ENCODE data around the gene SCRT2.

The SCRT2 gene

DNA sequence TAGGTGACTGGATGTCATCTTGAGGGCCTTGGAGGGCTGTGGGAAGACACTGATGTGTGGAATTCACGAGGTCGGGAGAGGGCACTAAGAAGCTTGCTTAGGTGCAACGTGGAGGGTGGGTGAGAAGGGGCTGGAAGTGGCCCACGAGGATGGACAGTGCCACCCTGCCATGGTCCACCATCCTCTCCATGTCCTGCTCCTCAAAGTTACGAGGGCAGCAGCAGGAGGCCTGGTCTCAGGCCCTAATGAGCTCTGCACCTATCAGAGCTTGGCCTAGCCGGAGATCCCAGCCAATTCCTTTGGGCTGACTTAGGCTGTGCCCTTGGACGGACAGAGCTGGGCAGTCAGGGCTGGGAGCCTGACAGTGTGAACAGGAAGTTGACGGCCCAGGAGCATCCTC lies 27.8 kb upstream of the SCRT2 start:
- no peak for TF ChIP-seq EZH2phosphoT487 (IDR thresholded peaks at IDR 0.05; ENCODE audit: borderline replicate concordance, low read length)
- TF ChIP-seq, protein P1, sequence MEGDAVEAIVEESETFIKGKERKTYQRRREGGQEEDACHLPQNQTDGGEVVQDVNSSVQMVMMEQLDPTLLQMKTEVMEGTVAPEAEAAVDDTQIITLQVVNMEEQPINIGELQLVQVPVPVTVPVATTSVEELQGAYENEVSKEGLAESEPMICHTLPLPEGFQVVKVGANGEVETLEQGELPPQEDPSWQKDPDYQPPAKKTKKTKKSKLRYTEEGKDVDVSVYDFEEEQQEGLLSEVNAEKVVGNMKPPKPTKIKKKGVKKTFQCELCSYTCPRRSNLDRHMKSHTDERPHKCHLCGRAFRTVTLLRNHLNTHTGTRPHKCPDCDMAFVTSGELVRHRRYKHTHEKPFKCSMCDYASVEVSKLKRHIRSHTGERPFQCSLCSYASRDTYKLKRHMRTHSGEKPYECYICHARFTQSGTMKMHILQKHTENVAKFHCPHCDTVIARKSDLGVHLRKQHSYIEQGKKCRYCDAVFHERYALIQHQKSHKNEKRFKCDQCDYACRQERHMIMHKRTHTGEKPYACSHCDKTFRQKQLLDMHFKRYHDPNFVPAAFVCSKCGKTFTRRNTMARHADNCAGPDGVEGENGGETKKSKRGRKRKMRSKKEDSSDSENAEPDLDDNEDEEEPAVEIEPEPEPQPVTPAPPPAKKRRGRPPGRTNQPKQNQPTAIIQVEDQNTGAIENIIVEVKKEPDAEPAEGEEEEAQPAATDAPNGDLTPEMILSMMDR (IDR thresholded peaks at IDR 0.05; ENCODE audit: low read depth, low read length, poor library complexity, severe bottlenecking): no peak
- no peak overlapping the region for H3K4me2 ChIP-seq (ENCODE audit: low read length)
- H3K9me3 ChIP-seq (ENCODE audit: control insufficient read depth, insufficient read depth, low read length): no peaks in the 10 kb centered on the region
- no peak overlapping the region for H3K27ac ChIP-seq (ENCODE audit: low read depth, low read length)
- H3K79me2 ChIP-seq (ENCODE audit: control insufficient read depth, low read length): no peaks in the 10 kb centered on the region
- no peaks in the 10 kb centered on the region for H3F3A ChIP-seq (ENCODE audit: control insufficient read depth, insufficient read depth)
- H3K4me3 ChIP-seq (ENCODE audit: low read length): no peak overlapping the region
- no peaks in the 10 kb centered on the region for H4K20me1 ChIP-seq (ENCODE audit: control insufficient read depth, insufficient read depth, low read depth, low read length)
- no peaks in the 10 kb centered on the region for H3K27me3 ChIP-seq (ENCODE audit: control insufficient read depth, low read length)
- no peaks in the 10 kb centered on the region for H3K36me3 ChIP-seq (ENCODE audit: control insufficient read depth, low read length)
- no peaks in the 10 kb centered on the region for H3K9me2 ChIP-seq (replicated peaks; ENCODE audit: control insufficient read depth, low read length)
- no peaks in the 10 kb centered on the region for H3K4me1 ChIP-seq (ENCODE audit: control insufficient read depth, low read length)

DNA sequence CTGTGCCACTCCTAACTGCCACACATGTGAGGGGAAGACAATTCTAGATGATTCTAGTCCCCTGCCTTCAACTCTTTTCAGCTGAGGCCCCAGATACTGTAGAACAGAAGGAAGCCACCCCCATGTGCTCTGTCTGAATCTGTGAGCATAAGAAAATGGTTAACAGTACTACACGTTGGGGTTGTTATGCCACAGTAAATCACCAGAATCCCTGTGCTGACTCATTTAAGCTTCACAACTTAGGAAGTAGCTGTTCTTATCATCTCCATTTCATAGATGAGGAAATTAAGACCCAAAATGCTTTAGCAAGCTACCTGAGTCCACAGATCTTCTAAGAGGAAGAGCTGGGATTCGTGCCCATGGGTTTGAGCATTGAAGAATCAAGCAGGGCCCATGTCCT lies 27.4 kb upstream of the SCRT2 start:
- Histone ChIP-seq H3K4me1 (ENCODE audit: control insufficient read depth, low read length) (no peaks in the 10 kb centered on the region), H3K79me2 (ENCODE audit: control insufficient read depth, low read length) (no peaks in the 10 kb centered on the region), H3K27me3 (ENCODE audit: control insufficient read depth, low read length) (no peaks in the 10 kb centered on the region), H3F3A (ENCODE audit: control insufficient read depth, insufficient read depth) (no peaks in the 10 kb centered on the region), H3K36me3 (ENCODE audit: control insufficient read depth, low read length) (no peaks in the 10 kb centered on the region), H4K20me1 (ENCODE audit: control insufficient read depth, insufficient read depth, low read depth, low read length) (no peaks in the 10 kb centered on the region), H3K4me2 (ENCODE audit: low read length) (no peak overlapping the region), H3K9me3 (ENCODE audit: control insufficient read depth, insufficient read depth, low read length) (no peaks in the 10 kb centered on the region), H3K9me2 (replicated peaks; ENCODE audit: control insufficient read depth, low read length) (no peaks in the 10 kb centered on the region), H3K4me3 (ENCODE audit: low read length) (no peak overlapping the region), H3K27ac (ENCODE audit: low read depth, low read length) (no peak overlapping the region)
- TF ChIP-seq, protein P1 (IDR thresholded peaks at IDR 0.05; ENCODE audit: low read depth, low read length, poor library complexity, severe bottlenecking): no peak
- no peak for TF ChIP-seq EZH2phosphoT487 (IDR thresholded peaks at IDR 0.05; ENCODE audit: borderline replicate concordance, low read length)

DNA sequence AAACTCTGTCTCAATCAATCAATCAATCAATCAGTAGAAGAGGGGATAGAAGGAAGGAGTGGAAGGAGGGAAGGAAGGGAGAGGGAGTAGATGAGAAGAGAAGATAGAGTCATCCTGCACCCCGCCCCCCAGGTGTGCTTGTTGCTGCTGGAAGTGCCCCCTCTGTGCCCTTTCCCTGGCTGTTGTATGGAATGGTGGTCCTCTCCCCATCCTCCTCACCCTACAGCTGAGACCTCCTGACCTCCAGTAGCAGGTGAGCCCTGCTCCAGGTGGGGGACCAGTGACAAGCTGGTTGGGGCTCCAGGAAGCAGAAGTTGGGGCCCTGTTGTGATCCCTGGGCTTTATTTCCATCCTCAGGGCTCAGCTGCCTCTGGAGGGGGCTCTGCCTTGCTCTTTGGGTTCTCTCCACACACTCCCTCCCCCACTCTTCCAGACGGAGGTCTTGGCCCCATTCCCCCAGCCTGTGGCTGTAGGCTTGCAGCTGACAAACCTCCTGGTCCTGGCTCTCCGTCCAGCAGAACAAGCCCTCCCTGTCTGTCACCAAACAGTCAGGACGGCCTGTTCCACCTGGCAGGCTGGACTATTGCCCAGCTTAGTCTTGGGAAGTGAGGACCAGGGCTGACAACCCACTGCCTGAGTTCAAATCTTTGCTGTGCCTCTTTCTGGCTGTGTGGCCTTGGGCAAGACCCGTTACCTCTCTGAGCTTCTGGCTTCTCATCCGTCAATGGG lies 26.0 kb upstream of the SCRT2 start:
- TF ChIP-seq, protein P1 (IDR thresholded peaks at IDR 0.05; ENCODE audit: low read depth, low read length, poor library complexity, severe bottlenecking): no peak
- no peak for TF ChIP-seq EZH2phosphoT487 (IDR thresholded peaks at IDR 0.05; ENCODE audit: borderline replicate concordance, low read length)
- Histone ChIP-seq H3K27ac (ENCODE audit: low read depth, low read length) (no peak overlapping the region), H3K9me3 (ENCODE audit: control insufficient read depth, insufficient read depth, low read length) (no peaks in the 10 kb centered on the region), H3K4me1 (ENCODE audit: control insufficient read depth, low read length) (no peaks in the 10 kb centered on the region), H3F3A (ENCODE audit: control insufficient read depth, insufficient read depth) (no peaks in the 10 kb centered on the region), H4K20me1 (ENCODE audit: control insufficient read depth, insufficient read depth, low read depth, low read length) (no peaks in the 10 kb centered on the region), H3K4me3 (ENCODE audit: low read length) (no peak overlapping the region), H3K9me2 (replicated peaks; ENCODE audit: control insufficient read depth, low read length) (no peaks in the 10 kb centered on the region), H3K4me2 (ENCODE audit: low read length) (no peak overlapping the region), H3K79me2 (ENCODE audit: control insufficient read depth, low read length) (no peaks in the 10 kb centered on the region), H3K27me3 (ENCODE audit: control insufficient read depth, low read length) (no peaks in the 10 kb centered on the region), H3K36me3 (ENCODE audit: control insufficient read depth, low read length) (no peaks in the 10 kb centered on the region)
